Cerebellar nuclear complex (tissue), 1 donor: ENCODE measurements around the gene MAT1A.
"Not testable (repeated sequence)": the region's sequence is repeated elsewhere in the genome, so short reads cannot be mapped to it uniquely, and the experiment has no call there.

Source experiments
- DNase-seq, 2 experiments: peaks; one replicate each; lab custom pipeline; 2025; lab: John Stamatoyannopoulos, UW

Gene MAT1A

DNA sequence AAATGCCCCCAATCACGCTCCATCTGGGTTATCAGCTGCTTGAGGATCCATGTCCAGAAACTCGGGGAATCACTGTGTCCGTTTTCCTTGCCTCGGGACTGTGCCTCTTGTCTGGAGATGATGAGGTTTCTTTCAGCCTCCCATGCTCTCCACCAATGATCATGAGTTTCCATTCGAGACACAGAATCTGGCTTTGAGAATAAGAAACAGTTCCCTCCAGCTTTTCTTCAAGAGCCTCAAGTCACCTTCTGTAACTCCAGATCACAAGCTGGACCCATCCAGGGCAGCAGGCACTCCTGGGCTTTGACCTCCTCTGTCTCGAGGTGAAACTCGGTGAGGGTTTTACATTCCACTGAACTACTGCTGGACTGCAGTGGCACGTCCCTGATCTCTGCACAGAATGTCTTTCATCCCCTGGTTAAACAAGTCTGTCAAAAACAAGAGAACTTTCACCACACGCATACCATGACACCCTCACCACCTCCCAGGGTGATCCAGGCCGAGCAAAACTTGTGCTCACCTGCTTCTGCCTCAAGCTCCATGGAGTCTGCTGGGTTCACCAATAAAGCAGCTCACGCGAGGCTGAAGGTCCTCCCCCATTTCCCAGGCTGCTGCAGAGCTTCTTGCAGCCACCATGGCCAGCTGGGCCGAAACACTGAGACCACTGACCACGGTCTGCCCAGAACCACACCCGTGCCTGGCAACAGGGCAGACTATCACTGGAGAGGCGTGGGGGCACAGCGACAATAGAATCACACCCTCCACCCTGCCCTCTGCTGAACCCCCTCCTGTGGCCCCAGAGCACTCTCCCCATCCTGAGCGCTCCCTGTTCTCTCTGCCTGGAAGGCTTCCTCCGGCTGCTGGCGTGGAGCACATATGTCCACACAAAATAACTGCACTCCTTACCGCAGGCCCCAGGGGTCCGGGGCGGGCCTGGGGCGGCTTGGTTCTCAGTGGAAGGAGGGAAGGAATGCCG is 25.1 kb downstream of the MAT1A start:
- DNase-seq, result no peak

GRCh38 chr10:80261316-80262030 is 28.0 kb downstream of the MAT1A start:
- DNase-seq, result no peak

- DNase-seq, result no peak
These were observed 28.9 kb downstream of the MAT1A start for GRCh38 chr10:80260295-80261243.

GRCh38 chr10:80259405-80259871 is 30.0 kb downstream of the MAT1A start:
- no peak for DNase-seq

DNA sequence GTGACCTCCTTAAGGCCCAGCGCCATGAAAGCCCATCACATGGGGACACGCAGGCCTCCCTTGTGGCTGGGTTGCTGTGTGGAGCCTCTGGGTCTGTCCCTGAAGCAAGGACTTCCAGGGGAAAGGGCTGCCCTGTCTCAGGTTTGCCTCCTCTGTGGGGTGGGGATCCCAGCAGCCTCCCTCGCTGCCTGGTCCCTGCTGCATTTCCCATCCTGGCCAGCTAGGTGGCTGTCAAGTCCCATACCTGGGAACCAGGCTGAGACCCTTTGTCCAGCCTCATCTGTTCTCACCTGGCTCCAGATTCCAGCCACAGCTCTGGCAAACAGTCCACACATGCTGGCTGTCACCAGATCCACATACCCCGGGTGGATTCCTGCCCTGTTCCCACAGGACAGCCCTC is 32.7 kb downstream of the MAT1A start:
- not testable (repeated sequence) for DNase-seq

- DNase-seq, result not testable (repeated sequence)
These were observed 34.7 kb downstream of the MAT1A start for GRCh38 chr10:80254726-80255125.

- peak in 1 of 2 experiments; percentile 13 for DNase-seq
These were observed 35.5 kb downstream of the MAT1A start for GRCh38 chr10:80253963-80254271.

DNA sequence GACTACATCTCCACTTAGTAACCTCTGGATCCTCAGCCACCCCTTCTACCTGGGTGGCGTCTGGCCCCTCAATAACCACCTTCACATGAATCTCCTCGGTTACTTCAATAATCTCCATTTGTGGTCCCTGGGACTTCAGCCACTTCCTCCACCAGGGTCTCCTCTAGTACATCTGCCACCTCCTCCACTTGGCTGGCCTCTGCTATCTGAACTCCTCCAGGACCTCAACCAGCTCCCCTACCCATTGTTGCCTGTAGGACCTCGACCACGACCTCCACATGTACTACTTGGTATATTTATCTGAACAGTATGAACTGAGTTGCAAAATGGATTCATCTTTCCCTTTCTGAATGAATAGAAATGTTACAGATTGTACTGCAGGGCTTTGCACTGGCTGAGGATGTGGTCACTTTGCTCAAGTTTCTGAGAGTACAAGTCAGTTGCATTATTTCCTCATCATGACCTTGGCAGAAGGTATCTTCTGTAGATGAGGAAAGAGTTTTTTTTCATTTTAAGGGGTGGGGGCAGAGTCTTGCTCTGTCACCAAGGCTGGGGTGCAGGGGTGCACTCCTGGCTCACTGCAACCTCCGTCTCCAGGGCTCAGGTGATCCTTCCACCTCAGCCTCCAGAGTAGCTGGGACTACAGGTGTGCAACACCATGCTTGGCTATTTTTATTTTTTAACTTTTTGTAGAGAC is 36.0 kb downstream of the MAT1A start:
- no peak for DNase-seq

GRCh38 chr10:80252296-80252887 is 37.1 kb downstream of the MAT1A start:
- DNase-seq, result no peak

DNA sequence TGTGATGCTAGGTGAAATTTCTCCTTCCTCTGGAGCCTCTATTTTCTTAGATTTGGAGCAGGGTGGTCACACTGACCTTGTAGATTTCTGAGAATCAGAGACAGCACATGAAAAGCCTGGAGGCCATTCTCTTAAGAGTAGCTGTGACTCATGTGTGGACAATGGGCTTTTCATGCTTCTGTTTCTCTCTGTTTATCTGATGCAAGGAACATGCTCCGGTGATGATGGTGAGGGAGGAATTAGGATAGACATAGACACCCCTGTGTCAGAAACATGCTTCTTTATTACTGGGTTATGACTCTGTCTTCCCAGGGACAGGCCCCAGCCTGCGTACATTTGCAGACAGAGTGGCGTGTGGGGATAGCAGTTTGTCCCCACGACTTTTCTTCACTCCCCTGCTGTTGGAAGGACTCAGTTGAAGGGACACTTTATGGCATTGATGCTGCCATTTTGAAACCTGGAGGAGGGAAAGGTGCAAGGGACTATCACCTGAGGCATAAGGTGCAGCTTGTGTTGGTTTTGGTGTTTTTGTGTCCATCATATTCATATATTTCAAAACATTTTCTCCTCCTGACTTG is 37.7 kb downstream of the MAT1A start:
- DNase-seq, result not testable (repeated sequence)

- DNase-seq, result not testable (repeated sequence)
These were observed 39.1 kb downstream of the MAT1A start for GRCh38 chr10:80250399-80250798.

DNA sequence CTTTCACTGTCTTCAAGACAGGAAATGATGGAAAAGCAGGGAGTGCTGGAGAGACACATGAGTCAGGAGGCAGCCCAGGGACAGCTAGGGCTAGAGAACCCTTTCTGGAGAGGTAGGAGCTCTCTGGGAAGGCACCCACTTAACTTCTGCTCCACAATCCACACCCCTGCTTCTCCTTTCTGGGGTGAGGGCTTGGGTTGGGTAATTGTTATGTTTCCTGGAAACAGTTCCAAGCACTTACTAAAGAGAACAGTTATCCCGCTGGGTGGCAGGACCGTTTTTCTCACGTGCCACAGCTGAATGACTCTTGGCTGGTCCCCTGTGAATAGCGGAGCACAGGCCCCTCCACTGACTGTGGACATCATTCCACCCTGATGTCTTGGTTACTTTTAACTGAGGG is 39.6 kb downstream of the MAT1A start:
- not testable (repeated sequence) for DNase-seq

- not testable (repeated sequence) for DNase-seq
These were observed 41.8 kb downstream of the MAT1A start for GRCh38 chr10:80247611-80248010.

GRCh38 chr10:80244371-80244770 is 45.1 kb downstream of the MAT1A start:
- not testable (repeated sequence) for DNase-seq

DNA sequence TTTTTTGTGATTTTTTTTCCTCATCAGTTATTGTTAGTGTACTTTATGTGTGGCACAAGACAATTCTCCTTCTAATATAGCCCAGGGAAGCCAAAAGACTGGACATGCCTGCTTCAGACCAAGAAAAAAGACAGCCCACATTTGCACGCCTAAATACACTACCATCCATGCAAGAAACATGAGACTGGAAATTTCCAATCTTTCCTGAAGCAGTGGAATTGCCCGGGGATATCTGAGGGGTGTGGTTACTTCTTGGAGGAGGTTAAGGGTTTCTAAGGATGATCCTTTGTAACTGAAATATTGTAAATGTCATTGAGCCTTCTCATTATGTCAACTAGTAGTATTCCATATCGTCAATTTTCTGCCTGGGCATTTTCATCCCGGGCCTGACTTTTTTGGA is 47.1 kb downstream of the MAT1A start:
- not testable (repeated sequence) for DNase-seq

- not testable (repeated sequence) for DNase-seq
These were observed 53.0 kb downstream of the MAT1A start for GRCh38 chr10:80236457-80236856.

- DNase-seq, result not testable (repeated sequence)
These were observed 54.9 kb downstream of the MAT1A start for GRCh38 chr10:80234331-80235235.

- DNase-seq, result not testable (repeated sequence)
These were observed 55.6 kb downstream of the MAT1A start for GRCh38 chr10:80233871-80234270.

DNA sequence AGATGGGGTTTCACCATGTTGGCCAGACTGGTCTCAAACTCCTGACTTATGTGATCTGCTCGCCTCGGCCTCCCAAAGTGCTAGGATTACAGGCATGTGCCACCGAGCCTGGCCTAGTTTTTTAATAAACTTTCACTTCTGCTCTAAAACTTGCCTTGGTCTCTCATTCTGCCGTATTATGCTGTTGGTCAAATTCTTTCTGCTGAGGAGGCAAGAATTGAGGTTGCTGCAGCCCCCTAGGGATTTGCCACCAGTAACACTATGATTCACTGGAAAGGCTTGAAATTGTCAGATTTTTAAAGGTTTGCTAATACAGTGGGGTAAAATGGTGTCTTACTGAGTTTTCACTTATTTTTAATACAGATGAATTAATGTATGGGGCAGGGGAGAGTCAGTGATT is 62.7 kb downstream of the MAT1A start:
- not testable (repeated sequence) for DNase-seq
